Endothelial cell of umbilical vein (primary cell): ENCODE data around the gene SOX21. TPM values are rescaled to one million over a fixed set of nuclear protein-coding genes. Genes with fewer than 3 reads are reported as not detected.

Source experiments
- BruUV-seq: library from RNA; stranded (reverse); fragments of 400-500 nt; replicated peaks from 2 replicates; lab custom pipeline; 2021; lab: Mats Ljungman, UMichigan
- CTCF ChIA-PET: fragments of 300-600, 350-600 bp; sonication (Branson Sonifier 250); formaldehyde crosslinking; loops from one replicate; lab custom pipeline; 2021; ENCODE audit warnings: antibody characterized with exemption, inconsistent platforms; lab: Charles Lee
- POLR2A ChIA-PET: fragments of 300-600, 350-600 bp; sonication (Branson Sonifier 250); formaldehyde crosslinking; loops from one replicate; lab custom pipeline; 2021; ENCODE audit warnings: antibody characterized with exemption, inconsistent platforms; lab: Charles Lee
- DNase-seq: peaks from one replicate; pipeline ENCODE4 v3.0.0-alpha.2; 2011; ENCODE audit warnings: low read depth, low spot score
- FAIRE-seq: peaks from 2 replicates; lab custom pipeline; 2011; peaks lifted over from hg19 to GRCh38; lab: Jason Lieb, UNC
- H2AFZ ChIP-seq: 2 replicates; pipeline ENCODE4 v1.6.0; 2012; ENCODE audit warnings: low read depth, low read length, control low read depth, inconsistent platforms
- H3K27ac ChIP-seq: 2 replicates; pipeline ENCODE4 v1.5.1; 2011; ENCODE audit warnings: low read depth, mild to moderate bottlenecking, control low read depth, low read length, moderate library complexity; ENCODE audit not compliant: insufficient read depth
- H3K27me3 ChIP-seq, 2 experiments: 2 replicates each; pipeline versions ENCODE4 v1.6.0 to v1.6.1; 2011; ENCODE audit warnings: low read length in 2 of 2, mixed read lengths in 1 of 2; ENCODE audit not compliant: control insufficient read depth in 2 of 2, insufficient read depth in 2 of 2
- H3K36me3 ChIP-seq, 2 experiments: 2 replicates in 1 of 2; 3 replicates in 1 of 2; pipeline ENCODE4 v1.5.1; 2011; ENCODE audit warnings: low read length in 2 of 2, mild to moderate bottlenecking in 1 of 2, moderate library complexity in 1 of 2; ENCODE audit not compliant: control insufficient read depth in 2 of 2, insufficient read depth in 2 of 2; ENCODE audit errors: extremely low read depth in 1 of 2
- H3K4me1 ChIP-seq: 3 replicates; pipeline ENCODE4 v1.5.1; 2011; ENCODE audit warnings: mild to moderate bottlenecking, low read length; ENCODE audit not compliant: control insufficient read depth, insufficient read depth; ENCODE audit errors: extremely low read depth
- H3K4me2 ChIP-seq: 2 replicates; pipeline ENCODE4 v1.6.1; 2011; ENCODE audit warnings: low read length, control low read depth, mixed read lengths; ENCODE audit not compliant: insufficient read depth
- H3K4me3 ChIP-seq, 3 experiments: fragments of 200-600 bp in 1 of 3; sonication (generic), shearing (Covaris generic) in 1 of 3; replicated peaks in 1 of 3; 2 replicates each; pipeline ENCODE4 v1.5.1; 2011 to 2016; ENCODE audit warnings: control low read depth in 3 of 3, low read length in 3 of 3, mild to moderate bottlenecking in 2 of 3, inconsistent platforms in 1 of 3, low read depth in 1 of 3, moderate library complexity in 1 of 3; ENCODE audit not compliant: insufficient read depth in 1 of 3
- H3K79me2 ChIP-seq: 2 replicates; pipeline ENCODE4 v1.6.0; 2012; ENCODE audit warnings: low read length, inconsistent platforms; ENCODE audit not compliant: control insufficient read depth, insufficient read depth
- H3K9ac ChIP-seq: replicated peaks from 2 replicates; pipeline ENCODE3; 2011; ENCODE audit warnings: low read length, control low read depth; ENCODE audit not compliant: insufficient read depth; ENCODE audit errors: extremely low read depth
- H3K9me1 ChIP-seq: replicated peaks from 3 replicates; pipeline ENCODE4 v1.6.0; 2011; ENCODE audit warnings: mild to moderate bottlenecking, low read length; ENCODE audit not compliant: control insufficient read depth, insufficient read depth; ENCODE audit errors: extremely low read depth
- H3K9me3 ChIP-seq: replicated peaks from 2 replicates; pipeline ENCODE4 v1.5.1; 2012; ENCODE audit warnings: low read length, inconsistent platforms; ENCODE audit not compliant: control insufficient read depth, insufficient read depth
- H4K20me1 ChIP-seq: replicated peaks from 2 replicates; pipeline ENCODE3; 2011; ENCODE audit warnings: mild to moderate bottlenecking, low read length; ENCODE audit not compliant: control insufficient read depth, insufficient read depth; ENCODE audit errors: extremely low read depth
- EZH2 ChIP-seq: IDR thresholded peaks from 2 replicates; pipeline ENCODE4 v1.6.1; 2012; ENCODE audit warnings: borderline replicate concordance, low read depth, mild to moderate bottlenecking, moderate library complexity, low read length, inconsistent platforms; ENCODE audit not compliant: severe bottlenecking
- FOS ChIP-seq: IDR thresholded peaks from 2 replicates; pipeline ENCODE4 v1.6.1; 2011; ENCODE audit warnings: mild to moderate bottlenecking, low read length, moderate library complexity, borderline replicate concordance; ENCODE audit not compliant: insufficient read depth
- GATA2 ChIP-seq: IDR thresholded peaks from 2 replicates; pipeline ENCODE4 v1.7.0; 2011; ENCODE audit warnings: low read depth, mild to moderate bottlenecking, moderate library complexity, mixed read lengths, low read length; ENCODE audit not compliant: insufficient read length, insufficient read depth
- JUN ChIP-seq: IDR thresholded peaks from 2 replicates; pipeline ENCODE4 v1.6.1; 2011; ENCODE audit warnings: borderline replicate concordance, low read depth; ENCODE audit not compliant: insufficient read length, insufficient read depth
- MAX ChIP-seq: IDR thresholded peaks from 2 replicates; pipeline ENCODE4 v1.6.1; 2011; ENCODE audit not compliant: insufficient read depth, insufficient read length
- POLR2A ChIP-seq: IDR thresholded peaks from 2 replicates; pipeline ENCODE4 v1.6.1; 2012; ENCODE audit warnings: low read depth, mild to moderate bottlenecking, control low read depth, low read length
- dilution Hi-C: fragments of 300-500 bp; cut with MboI; formaldehyde crosslinking; loops from one replicate; pipeline ENCODE4 v1.15.0; 2019; ENCODE audit warnings: low sequenced_read_pairs; ENCODE audit not compliant: extremely low pct_ligation_motif_present
- intact Hi-C: fragments of 100-400 bp; cut with micrococcal nuclease; formaldehyde crosslinking; loops from one replicate; pipeline ENCODE4 v1.10.0; 2022
- polyA plus RNA-seq, 4 experiments: library from polyadenylated mRNA; depleted of rRNA in 3 of 4; stranded (reverse) in 3 of 4; unstranded in 1 of 4; fragments of >200 nt; gene quantifications; 2 replicates each; pipeline versions ENCODE4 v1.2.1 to v1.2.3, GENCODE V29; 2011 to 2012; ENCODE audit warnings: missing spikeins in 1 of 4
- total RNA-seq: library from RNA; stranded (reverse); gene quantifications from 2 replicates; pipeline ENCODE4 v1.2.3, GENCODE V29; 2021

SOX21 gene
- total and polyA plus RNA-seq, 2 donors (not counting 3 experiments of a cell fraction or from before 2014, with no cell fraction given) = not detected

DNA sequence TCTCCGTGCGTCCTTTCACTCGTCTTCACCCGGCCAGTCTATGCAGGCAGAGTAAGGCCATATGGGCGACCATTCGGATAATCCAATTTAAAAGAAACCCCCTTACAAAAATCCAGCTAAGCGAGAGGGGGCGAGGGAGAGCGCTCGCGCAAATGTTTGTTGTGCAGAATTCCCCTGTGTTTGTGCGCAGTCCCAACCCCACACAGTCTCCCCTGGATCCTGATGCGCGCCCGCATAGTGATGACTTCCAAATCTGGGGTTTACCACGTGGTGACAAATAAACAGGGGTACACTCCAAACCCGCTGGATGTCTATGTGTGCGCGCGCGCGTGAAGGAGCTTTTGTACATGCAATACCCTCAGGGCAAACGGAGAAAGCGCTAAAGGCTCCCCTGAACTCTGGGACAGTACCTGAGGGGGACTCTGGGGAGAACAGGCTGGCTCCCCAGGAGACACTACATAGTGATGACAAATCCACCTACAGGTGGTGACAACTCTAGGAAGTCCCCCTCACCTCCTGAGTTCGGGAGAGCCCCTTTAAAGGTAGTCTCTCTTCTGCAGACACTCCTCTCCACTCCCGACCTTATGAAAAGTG lies 8.5 kb downstream of the SOX21 start:
- dilution Hi-C loops = no loop called here
- BruUV-seq = no TSS peak
- no peak overlapping the region for H2AFZ ChIP-seq

GRCh38 chr13:94703271-94703670 lies 9.1 kb downstream of the SOX21 start:
- no peaks in the 10 kb centered on the region for H3K9me1 ChIP-seq
- peaks cover 93 to 99% of the 10 kb centered on the region in 2 experiments for H3K27me3 ChIP-seq
- H3K4me2 ChIP-seq = no peak overlapping the region
- no peak for FAIRE-seq
- dilution Hi-C loops (no loop called here), intact Hi-C loops (no loop called here)
- H3K36me3 ChIP-seq = no peaks in the 10 kb centered on the region
- no peak overlapping the region for H3K9ac ChIP-seq
- H3K9me3 ChIP-seq = no peaks in the 10 kb centered on the region
- no peaks in the 10 kb centered on the region for H4K20me1 ChIP-seq
- BruUV-seq = no TSS peak
- DNase-seq = no peak
- ChIA-PET CTCF (interaction anchor here (1.5 to 2.0 kb wide), 2 partner anchors 86 to 453 kb away, joined by 3 to 4 read pairs; no protein-coding TSS in a partner anchor), POLR2A (no interaction called here)
- H3K27ac ChIP-seq = no peak overlapping the region
- TF ChIP-seq POLR2A = no peak
- no peak for TF ChIP-seq GATA2
- no peak for TF ChIP-seq JUN
- no peak for TF ChIP-seq FOS
- TF ChIP-seq EZH2 = no peak
- TF ChIP-seq MAX = no peak
- H2AFZ ChIP-seq = no peak overlapping the region
- H3K4me1 ChIP-seq = no peaks in the 10 kb centered on the region
- H3K79me2 ChIP-seq = no peaks in the 10 kb centered on the region
- no peak overlapping the region for H3K4me3 ChIP-seq

More for the DNA sequence above, 8.5 kb downstream of the SOX21 start:
- H3K27ac ChIP-seq = no peak overlapping the region
- no peaks in the 10 kb centered on the region for H3K4me1 ChIP-seq
- DNase-seq (no peak), FAIRE-seq (no peak)
- ChIA-PET CTCF (interaction anchor here (1.6 to 2.0 kb wide), 2 partner anchors 9 to 452 kb away, joined by 3 to 4 read pairs; partner anchors contain the start of gene SOX21), POLR2A (no interaction called here)
- no peaks in the 10 kb centered on the region for H3K9me3 ChIP-seq
- no peak overlapping the region for H3K9ac ChIP-seq
- H3K36me3 ChIP-seq = no peaks in the 10 kb centered on the region
- H3K4me3 ChIP-seq = no peak overlapping the region
- no peaks in the 10 kb centered on the region for H3K9me1 ChIP-seq
- intact Hi-C loops = no loop called here
- H4K20me1 ChIP-seq = no peaks in the 10 kb centered on the region
- H3K27me3 ChIP-seq = peaks cover 92 to 99% of the 10 kb centered on the region in 2 experiments
- peak; percentile 82 for TF ChIP-seq EZH2
- TF ChIP-seq GATA2 = no peak
- no peak overlapping the region for H3K4me2 ChIP-seq
- no peaks in the 10 kb centered on the region for H3K79me2 ChIP-seq
